NCI-H524 treated with DMSO at 0.1 percent for 48 hours (cell line): ENCODE measurements around the gene RASGEF1C.

Experiments used
- DNase-seq: peaks from one replicate; lab custom pipeline; 2025; lab: John Stamatoyannopoulos, UW

Gene RASGEF1C

DNA sequence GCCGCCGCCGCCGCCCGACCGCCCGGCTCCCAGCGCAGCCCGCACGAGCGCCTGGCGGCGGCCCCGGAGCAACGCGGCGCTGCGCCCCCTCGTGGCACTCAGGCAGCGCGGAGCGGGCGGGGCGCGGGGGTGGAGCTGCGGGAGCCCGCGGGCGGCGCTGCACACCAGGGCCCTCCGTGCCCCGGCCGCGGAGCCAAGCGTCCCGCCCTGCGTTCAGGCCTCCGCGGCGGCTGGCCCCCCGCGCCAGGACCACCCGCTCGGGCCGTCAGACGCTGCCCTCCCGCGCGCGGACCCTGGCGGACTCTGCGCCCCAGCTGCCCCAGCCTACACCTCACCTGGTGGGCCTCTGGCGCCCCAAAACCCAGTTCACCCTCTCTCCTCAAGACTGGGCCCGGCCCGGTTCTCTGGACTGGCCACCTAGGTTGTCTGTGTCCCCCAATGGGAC, at the start of gene RASGEF1C:
RASGEF1C (minus strand) TSS at position 75 of the 445 bp plus-strand sequence. CDS start 71,159 bp downstream, outside the sequence.
- no peak for DNase-seq

DNA sequence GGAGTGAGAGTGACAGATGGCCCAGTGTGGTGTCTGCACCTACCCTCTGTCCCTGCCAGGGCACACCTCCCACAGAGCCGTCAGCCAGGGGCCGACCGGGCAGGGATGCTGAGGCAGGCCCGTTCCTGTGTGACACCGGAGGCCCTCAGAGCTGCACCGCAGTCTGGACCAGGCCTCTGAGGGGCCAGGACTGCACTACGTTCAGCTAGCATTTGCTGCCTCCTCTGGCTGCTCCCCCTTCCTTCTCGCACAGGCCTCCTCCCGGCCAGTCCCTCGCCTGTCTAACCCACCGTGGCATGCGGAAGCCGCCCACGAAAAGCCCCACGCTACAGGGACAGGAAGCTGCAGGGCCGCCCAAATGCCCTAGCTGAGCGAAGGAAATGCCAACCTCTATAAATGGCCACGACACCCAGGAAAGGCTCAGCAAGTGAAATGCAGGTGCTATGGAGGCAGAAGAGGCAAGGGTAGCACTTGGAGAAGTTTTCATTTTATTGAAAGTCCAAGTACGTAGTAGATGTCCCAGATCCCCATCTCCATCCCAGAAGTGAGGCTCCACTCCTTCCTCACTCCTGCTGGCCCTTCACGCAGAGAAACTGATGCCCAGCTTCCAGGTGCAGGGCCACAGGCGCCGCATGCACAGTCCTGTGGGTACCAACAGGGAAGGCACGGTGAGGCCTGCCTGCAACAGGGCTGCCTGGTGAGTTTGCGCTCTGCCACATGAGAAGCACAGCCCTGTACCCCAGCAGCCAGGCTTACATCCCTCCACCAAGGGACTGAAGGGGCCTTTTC, 44.2 kb upstream of the RASGEF1C start:
- no peak for DNase-seq

DNA sequence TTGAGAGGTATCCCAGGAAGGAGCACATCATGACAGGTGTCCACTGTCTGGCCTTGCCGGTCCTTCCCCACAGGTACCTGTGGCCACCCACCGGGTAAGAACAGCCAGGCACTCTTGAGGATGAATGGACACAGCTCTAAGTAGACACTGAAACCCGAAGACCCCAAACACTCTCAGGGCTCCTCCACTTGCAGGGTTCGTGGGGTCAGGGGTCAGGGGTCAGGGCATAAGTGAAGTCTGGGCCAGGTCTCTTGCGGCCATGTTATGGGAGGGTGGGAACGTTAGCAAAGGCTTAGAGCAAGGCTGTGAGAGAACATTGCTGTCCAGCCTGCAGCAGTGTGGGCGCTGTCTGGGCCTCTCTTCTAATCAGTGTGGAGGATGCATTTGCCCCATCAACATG, 42.9 kb upstream of the RASGEF1C start:
- no peak for DNase-seq

DNA sequence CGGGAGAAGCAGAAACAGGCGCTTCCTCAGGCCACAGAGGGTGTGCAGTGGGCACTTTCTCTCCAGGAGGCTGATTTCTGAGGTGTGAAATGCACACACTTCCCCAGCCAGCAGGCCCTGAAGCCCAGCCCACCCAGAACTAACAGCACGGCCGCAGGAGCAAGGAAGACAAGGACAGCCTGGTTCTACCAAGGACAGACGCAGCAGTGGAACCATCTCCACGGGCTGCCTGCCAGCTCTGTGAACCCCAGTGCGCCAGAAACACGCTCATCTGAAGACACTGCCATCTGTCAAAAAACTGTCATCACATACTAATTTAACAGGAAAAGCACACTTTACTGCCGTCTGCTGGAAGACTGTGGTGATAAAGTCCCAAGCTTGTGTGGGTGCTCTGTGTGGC, 42.1 kb upstream of the RASGEF1C start:
- DNase-seq: no peak

DNA sequence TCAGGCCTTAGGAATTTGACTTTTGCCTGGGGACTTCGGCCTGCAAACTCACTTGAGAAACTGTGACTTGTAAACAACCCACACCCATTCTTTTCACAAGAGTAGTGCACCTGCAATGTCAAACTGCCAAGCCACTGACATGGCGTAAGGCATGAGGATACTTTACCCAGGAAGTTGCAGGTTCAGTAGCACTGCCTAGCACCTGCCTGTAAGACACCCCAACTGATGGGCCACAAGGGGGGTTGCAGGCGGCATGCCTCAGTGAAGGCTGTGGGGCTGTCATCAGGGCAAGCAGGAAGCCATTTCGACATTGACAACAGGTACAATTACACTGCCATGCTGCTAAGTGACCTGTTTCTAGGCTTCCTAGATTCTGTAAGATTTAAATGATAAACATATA, 41.3 kb upstream of the RASGEF1C start:
- no peak for DNase-seq

DNA sequence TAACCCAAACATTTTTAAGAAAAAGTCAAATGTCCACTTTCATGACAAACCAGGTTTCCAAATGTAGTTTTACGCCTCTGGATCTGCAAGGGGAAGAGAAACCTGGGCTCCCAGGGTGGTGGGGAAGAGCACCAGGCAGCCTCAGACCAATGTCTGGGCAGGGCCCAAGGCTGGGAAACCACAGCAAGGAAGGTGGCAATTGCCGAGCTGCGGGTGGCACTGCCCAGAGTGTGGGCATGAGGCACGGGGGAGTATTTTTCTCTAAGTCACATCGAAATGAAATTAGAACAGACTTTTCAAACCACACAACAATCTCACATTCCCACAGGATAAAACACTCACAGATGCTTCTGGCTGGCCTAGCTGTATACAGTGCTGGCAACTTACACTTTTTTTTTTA, 32.6 kb upstream of the RASGEF1C start:
- DNase-seq: no peak

DNA sequence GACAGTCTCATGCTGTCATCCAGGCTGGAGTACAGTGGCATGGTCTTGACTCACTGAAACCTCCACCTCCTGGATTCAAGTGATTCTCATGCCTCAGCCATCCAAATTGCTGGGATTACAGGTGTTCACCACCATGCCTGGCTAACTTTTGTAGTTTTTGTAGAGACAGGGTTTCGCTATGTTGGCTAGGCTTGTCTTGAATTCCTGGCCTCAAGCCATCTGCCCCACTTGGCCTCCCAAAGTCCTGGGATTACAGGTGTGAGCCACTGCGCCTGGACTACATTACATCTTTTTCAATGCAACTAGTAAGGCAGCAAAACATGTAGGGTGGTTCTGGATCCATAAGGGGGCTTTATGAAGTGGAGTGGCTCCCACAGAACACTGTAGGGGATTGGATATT, 29.6 kb upstream of the RASGEF1C start:
- no peak for DNase-seq

DNA sequence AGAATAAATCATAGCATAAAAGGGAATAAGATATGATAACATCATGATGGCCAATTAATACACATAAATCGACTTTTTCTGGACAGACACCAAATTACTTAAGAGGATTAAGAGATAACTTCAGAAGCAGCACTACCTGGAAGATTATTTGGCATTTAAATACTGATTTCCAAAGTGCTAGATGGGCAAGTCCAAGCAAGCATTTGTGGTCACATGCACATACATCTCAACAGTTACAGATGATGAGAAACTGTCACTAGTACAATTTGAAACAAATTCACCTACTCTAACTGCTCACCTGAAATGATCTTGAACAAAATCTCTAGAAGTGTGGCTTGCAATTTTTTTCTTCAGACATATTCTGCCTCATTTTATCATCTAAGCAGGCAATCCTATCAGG, 26.8 kb upstream of the RASGEF1C start:
- DNase-seq: no peak

DNA sequence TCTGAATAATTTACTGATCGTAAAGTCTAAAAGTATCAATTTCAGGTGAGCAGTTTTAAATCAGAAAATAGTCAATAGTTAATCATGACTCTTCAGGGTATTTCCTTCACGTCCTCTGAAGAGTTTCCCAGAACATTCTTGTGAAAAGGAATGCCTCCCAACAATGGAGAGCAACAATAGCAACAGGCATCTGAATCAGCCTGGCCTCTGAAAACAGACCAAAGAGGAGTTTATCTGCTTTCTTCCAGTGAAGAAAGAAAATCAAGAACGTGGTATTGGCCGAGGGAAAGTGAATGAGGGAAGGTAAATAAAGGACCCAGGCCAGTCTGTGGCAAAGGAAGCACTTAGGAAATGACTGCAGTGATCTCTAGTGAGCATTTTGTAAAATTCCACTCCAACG, 26.1 kb upstream of the RASGEF1C start:
- DNase-seq: no peak

DNA sequence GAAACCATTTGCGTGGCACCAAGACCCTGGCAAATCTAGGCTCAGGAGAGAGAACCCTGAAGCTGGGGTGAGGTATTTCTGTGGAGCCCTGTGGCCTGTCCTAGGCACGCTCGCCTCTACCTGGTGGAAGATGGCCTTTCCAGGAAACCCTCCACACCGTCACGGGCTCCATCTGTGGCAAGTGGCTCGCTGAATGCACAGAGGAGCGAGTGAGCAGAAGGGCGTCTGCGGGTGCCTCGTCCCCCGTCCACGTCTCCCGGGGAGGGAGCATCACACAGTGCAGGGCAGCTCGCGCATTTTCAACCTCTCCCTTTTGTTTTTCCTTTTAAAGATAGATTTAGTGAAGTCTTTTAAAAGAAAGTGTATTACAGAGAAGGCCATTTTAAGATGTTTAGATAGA, 25.3 kb upstream of the RASGEF1C start:
- DNase-seq: no peak

DNA sequence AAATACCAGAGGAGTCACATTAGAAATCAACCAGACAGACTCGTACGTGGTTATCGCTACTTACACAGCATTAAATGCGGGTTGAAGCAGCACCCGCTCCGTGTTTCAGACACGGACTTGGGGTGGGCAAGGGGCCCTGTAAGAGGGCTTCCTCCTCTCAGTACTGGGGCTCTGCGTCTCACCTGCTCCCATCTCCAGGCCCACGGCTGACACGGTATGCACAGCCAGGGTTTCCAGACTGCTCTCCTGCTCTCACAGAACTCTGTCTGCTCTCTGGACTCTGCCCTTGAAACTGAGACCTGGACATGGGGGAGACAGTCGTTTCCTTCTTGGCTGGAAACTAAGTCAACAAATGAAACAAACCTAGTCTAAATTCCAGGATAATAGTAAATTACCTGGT, 24.7 kb upstream of the RASGEF1C start:
- DNase-seq: no peak

DNA sequence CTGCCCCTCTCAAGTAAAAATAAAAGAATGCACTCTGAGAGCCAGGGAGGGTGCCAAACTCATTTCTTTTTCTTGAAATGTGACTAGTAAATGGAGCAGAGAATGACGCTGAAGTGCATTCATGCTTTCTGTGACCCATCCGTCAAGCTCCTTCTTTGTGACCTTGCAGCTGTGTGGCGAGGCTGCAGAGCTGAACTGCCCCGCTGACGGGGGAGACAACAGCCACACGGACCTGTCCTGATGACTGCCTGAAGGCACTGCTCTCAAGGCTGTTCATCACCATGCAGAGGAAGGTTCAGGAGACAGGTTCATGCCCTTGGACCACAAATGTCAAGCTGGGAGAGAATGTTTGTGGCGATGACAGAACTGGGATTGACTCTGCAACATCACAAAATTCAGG, 21.0 kb upstream of the RASGEF1C start:
- no peak for DNase-seq

DNA sequence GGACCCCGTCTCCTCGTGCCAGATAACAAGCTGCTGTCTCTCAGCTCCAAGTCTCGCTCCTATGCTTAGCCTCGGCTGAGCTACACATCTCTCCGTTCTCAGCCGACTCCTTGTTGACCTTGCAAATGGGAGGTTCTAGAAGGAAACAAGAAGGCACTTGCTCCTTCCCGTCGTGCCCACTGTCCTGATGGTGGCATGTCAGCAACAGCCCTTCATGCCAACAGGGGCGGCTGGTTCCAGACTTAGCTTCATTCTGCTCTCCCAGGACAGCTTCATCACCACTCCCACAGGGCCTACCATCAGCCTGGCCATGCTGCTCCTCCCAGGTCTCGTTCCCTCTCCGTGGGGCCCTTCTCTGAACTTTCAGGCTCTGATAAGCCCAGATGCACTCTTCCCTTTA, 13.0 kb upstream of the RASGEF1C start:
- no peak for DNase-seq

DNA sequence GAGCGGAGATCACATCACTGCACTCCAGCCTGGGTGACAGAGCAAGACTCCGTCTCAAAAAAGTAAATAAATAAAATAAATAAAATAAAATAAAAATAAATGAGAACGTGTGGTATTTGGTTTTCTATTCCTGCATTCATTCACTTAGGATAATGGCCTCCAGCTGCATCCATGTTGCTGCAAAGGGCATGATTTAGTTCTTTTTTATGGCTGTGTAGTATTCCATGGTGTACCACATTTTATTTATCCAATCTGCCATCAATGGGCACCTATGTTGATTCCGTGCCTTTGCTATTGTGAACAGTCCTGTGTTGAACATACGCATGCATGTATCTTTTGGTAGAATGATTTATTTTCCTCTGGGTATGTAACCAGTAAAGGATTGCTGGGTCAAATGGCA, 8.8 kb upstream of the RASGEF1C start:
- no peak for DNase-seq

DNA sequence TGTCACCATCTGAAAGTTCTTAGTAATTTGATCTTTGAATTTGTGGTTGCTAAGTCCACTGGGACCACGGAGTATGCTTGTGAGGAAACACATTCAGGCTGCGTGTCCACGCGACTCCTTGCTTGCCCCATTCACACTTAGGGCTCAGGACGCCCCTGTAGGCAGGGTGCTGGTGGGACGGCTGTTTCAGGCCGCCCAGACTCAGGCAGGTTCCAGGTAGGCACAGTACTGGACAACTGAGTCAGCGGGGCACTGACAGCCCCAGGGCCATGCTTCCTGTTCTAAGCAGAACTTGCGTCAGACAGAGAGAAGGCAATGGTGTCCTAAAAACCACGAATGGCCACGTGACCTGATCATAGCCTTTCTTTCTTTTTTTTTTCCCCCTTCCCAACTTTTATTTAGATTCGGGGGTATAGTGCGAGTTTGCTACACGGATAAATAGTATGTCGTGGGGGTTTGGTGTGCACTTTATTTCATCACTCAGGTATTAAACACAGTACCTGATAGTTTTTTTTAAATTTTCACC, 7.7 kb upstream of the RASGEF1C start:
- no peak for DNase-seq

DNA sequence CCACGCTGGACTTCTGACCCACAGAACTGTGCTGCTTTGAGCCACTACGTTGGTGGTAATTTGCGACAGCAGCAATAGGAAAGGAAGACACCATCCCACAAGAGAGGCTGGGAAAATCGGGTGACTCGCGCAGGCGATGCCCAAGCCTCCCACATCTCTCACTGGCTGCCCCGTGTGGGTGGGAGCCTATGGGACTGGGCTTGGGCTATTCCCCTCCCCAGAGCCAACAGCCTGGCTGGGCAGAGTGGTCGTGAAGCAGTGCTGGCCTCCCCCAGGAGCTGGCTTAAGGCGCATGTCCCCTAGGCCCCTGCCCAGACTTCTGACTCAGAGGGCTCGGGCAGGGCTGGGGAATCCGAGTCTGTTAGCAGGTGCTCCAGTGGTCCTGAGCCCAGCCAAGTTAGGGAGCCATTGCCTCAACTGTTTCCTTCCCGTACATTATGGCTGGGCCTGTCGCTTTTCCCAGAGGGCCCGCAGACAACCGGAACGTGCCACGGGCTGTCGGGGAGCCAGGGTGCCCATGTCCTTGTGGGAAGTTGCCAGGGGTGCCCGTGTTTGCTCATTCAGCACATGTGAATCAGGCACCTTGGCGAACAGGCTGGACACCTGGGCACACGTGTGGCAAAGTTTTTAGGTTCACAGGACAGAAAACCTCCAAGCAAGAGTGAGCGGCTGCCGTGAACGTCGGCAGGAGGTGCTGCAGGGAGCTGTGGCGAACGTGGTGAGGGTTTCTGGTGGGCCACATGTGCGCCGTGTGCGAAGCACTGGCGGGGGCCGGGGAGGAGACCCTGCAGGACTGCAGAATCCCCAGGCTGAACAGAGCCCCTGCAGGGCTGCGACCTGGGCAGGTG, 7.0 kb upstream of the RASGEF1C start:
- DNase-seq: no peak

DNA sequence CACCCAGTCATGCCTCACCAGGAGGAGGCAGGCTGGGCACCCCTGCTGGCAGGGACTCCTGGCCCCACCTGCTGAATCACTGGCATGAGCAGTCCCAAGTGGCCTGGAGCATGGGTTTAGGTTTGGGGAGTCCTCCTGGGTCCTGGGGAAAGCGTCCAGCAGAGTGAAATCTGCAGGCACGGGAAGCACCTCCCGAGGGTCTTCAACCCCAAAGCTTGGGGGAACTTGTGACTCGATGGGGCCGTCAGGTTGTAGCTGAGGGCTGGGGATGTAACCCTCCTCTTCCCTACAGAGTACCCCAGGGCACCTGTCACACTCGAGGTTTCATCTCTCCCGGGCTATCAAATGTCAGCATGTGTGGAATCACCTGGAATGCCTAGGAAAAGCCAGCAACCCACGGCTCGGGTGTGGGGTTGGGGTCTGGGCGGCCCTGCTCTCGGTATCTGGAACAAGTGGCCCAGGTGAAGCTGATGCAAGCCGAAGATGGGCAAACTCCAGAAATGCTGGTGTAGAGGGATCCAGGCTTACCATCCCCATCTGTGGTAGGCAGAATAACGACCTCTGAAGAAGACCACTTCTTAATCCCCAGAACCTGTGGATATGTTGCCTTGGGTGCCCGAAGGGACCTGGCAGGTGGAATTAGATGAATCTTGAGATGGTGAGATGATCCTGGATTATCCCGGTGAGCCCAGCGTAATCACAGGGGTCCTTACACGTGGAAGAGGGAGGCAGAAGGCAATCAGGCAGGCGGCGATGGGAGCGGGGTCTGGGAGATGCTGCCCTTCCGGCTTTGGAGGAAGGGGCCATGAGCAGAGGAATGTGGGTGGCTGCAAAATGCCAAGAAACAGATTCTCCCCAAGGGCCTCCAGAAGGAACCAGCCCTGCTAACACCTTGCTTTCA, 6.1 kb upstream of the RASGEF1C start:
- DNase-seq: no peak

DNA sequence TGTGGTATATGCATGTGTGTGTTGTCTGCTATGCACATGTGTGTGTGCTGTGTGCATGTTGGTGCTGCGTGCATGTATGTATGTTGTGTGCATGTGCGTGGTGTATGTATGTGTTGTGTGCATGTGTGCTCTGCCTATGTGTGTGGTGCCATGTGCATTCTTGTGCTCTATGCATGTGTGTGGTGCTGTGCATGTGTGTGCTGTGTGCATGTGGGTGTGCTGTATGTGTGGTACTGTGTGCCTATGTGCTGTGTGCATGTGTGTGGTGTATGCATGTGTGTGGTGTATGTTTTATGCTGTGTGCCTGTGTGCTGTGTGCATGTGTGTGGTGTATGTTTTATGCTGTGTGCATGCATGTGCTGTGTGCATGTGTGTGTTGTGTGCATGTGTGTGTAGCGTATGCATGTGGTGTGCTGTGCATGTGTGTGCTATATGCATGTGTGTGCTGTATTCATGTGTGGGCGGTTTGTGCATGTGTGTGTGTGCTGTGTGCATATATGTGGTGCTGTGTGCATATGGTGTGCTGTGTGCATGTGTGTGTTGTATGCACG, 4.7 kb upstream of the RASGEF1C start:
- DNase-seq: no peak

DNA sequence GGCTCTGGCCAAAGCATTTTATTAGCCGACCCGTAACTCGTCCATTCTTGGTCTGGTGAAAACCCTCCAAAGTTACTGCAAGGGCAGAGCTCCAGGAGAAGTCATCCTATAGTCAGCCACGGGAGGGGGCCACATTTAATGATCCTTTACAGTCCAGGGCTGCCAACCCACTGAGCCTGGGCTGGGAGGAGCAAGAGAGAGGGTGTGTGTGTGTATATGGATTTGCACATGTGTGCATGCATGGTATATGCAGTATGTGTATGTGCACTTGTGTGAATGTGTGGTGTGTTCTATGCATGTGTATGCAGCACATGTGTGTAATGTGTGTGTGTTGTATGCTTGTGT, 4.2 kb upstream of the RASGEF1C start:
- DNase-seq: no peak

DNA sequence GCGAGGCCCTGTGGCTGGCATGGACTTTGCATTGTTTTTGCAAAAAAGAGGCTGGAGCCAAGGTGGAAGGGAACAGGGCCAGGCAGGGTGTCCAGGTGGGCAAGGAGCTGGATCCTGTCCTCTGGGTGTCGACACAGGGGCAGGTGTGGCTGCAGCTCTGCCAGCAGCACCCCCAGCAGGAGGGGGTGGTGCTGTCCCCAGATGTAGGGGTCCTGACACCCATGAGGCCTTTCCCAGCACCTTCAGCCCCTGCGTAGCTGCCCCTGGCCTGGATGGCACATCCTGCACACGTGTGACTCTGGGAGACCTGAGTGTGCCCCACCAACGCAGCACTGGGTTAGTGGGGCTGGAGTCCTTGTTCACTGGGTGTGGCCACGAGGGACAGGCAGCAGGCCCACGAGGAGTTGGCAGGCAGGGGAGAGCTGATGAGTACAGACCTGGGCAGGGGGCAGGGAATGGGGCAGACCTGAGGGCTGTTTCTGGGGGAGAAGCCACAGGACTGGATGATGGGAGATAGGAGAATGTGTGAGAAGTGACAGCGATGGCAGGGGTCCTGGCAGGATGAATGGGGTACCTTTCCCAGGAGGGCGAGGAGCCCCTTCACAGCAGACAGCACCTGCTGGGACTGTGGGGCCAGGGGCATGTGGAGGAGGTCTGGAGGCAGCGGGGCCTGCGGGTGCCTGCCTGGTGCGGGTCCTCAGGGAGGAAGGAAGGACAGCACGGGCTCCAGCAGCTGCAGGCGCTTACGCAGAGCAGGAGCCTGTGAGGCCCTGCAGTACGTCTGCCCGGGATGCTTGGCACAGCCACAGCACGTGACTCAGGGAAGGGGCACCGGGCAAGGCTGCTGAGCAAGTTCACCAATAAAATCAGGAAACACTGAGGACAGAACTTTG, 3.6 kb upstream of the RASGEF1C start:
- DNase-seq: no peak

DNA sequence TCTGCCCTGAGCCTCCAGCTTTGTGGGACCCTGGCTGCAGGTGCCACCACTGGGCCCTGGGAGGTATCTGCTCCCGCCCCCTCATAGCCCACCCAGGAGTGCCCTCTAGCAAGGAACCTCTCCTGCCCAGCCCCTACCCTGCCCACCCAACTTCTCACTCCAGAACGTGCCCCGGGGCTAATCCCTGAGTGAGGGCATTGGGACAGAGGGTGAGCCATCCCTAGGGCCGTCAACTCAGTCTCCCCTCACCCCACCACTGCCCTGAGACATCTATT, 2.7 kb upstream of the RASGEF1C start:
- DNase-seq: no peak
